ENCODE measurements around the gene MGAT4A. TPM values are rescaled to one million over a fixed set of nuclear protein-coding genes. Genes with fewer than 3 reads are reported as not detected.

Gene MGAT4A
- total and polyA plus RNA-seq, 2 of the 8 experiments (the other 6 are each of a cell fraction or from before 2014, with no cell fraction given), result 1.4 to 7.7 TPM

DNA sequence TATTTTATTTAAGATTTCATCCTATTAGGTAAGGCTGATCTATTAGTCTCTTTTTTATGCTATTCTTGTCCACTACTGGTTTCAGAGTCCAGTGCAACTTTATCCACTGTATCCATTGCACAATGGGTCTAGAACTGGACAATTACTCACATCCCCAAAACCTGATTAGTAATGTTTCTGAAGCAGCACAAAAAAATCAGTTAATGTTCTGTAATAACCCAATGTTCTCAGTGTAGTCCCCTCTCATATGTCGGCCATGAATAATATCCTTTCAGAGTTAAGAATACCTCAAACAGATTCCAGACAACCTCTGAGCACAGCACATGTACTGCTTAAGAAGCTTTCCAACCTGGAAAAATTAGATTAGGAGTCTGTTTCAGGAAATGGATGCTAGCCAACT is 29.7 kb downstream of the MGAT4A start:
- H3K56ac ChIP-seq (replicated peaks; ENCODE audit: insufficient read length, low read depth, low read length), result no peak overlapping the region
- H3K9ac ChIP-seq (replicated peaks in 1 of 4; ENCODE audit: extremely low read depth in 1 of 4, low read depth in 3 of 4, low read length in 3 of 4), result no peak overlapping the region
- 90% methylated on average over 1 of the region's 1 CpG; no CpG with 5 or more reads in 1 of the 2 experiments for WGBS, 2 experiments (ENCODE audit: extremely low coverage in 1 of 2, insufficient coverage in 1 of 2, insufficient read length in 1 of 2, insufficient replicate concordance in 2 of 2, low coverage in 1 of 2, low lambda C conversion rate in 2 of 2, missing lambda C conversion rate in 1 of 2)
- no peak overlapping the region for H3K4me2 ChIP-seq (ENCODE audit: insufficient read depth in 1 of 2, low read depth in 2 of 2, low read length in 2 of 2)
- H3K4ac ChIP-seq (replicated peaks; ENCODE audit: insufficient read length, low read depth, low read length), result no peak overlapping the region
- no peak overlapping the region for H2BK12ac ChIP-seq (ENCODE audit: low read depth, low read length)
- FAIRE-seq, result no peak
- H3K9me3 ChIP-seq (ENCODE audit: insufficient read depth in 2 of 2, low read depth in 1 of 2, low read length in 1 of 2), result no peaks in the 10 kb centered on the region
- H4K91ac ChIP-seq (replicated peaks; ENCODE audit: insufficient read length, low read length), result no peak overlapping the region
- no peaks in the 10 kb centered on the region for H3K79me1 ChIP-seq (ENCODE audit: low read depth, low read length)
- no peaks in the 10 kb centered on the region for H4K20me1 ChIP-seq (replicated peaks in 1 of 2; ENCODE audit: control insufficient read depth in 1 of 2, insufficient read depth in 2 of 2, low read length in 2 of 2)
- H2BK120ac ChIP-seq (replicated peaks; ENCODE audit: low read depth, low read length), result no peak overlapping the region
- DNase-seq (ENCODE audit: low read depth in 1 of 2, low spot score in 2 of 2), result no peak
- H2AFZ ChIP-seq (ENCODE audit: low read length), result no peak overlapping the region
- H3K14ac ChIP-seq (ENCODE audit: insufficient read length), result no peak overlapping the region
- no peak overlapping the region for H3K27ac ChIP-seq (ENCODE audit: low read depth, low read length)
- CTCF ChIA-PET (ENCODE audit: partially characterized antibody), result interaction anchor here (0.6 kb wide), 1 partner anchor 28 kb away, joined by 3 read pairs; no protein-coding TSS in a partner anchor
- no peak overlapping the region for H2AK5ac ChIP-seq (ENCODE audit: low read depth, low read length)
- no peaks in the 10 kb centered on the region for H3K23me2 ChIP-seq (ENCODE audit: low read depth, low read length)
- H3K4me3 ChIP-seq (ENCODE audit: extremely low read depth in 1 of 4, insufficient read depth in 2 of 4, low read depth in 3 of 4, low read length in 4 of 4), result no peak overlapping the region
- H3K4me1 ChIP-seq (replicated peaks in 1 of 4; ENCODE audit: control insufficient read depth in 3 of 4, insufficient read depth in 4 of 4, low read length in 3 of 4), result no peaks in the 10 kb centered on the region
- H3K18ac ChIP-seq (ENCODE audit: extremely low read depth, low read length), result no peak overlapping the region
- POLR2A ChIA-PET (ENCODE audit: partially characterized antibody), result no interaction called here
- no peak overlapping the region for H2BK15ac ChIP-seq (ENCODE audit: low read length)
- H3K79me2 ChIP-seq (ENCODE audit: control insufficient read depth in 1 of 2, insufficient read depth in 2 of 2, low read length in 2 of 2), result no peaks in the 10 kb centered on the region
- no peak overlapping the region for H4K5ac ChIP-seq (ENCODE audit: insufficient read length, low read depth, low read length)
- no peak overlapping the region for H3K23ac ChIP-seq (ENCODE audit: insufficient read length)
- H3K36me3 ChIP-seq (ENCODE audit: control insufficient read depth in 2 of 4, insufficient read depth in 4 of 4, low read length in 3 of 4), result no peaks in the 10 kb centered on the region
- H2BK5ac ChIP-seq (ENCODE audit: low read depth, low read length), result no peak overlapping the region
- no peak overlapping the region for H2BK20ac ChIP-seq (ENCODE audit: low read length)
- no peak overlapping the region for H4K8ac ChIP-seq (ENCODE audit: extremely low read depth, insufficient read depth, low read length)
- H3K27me3 ChIP-seq (replicated peaks in 1 of 4; ENCODE audit: control insufficient read depth in 3 of 4, extremely low read depth in 1 of 4, insufficient read depth in 3 of 4, low read length in 3 of 4), result no peaks in the 10 kb centered on the region
- TF ChIP-seq HDAC2 (IDR thresholded peaks at IDR 0.05; ENCODE audit: borderline replicate concordance in 1 of 2, low read depth in 2 of 2, low read length in 2 of 2) (no peak), GTF2F1 (IDR thresholded peaks at IDR 0.05; ENCODE audit: borderline replicate concordance, low read depth, low read length) (no peak), CBX5 (IDR thresholded peaks at IDR 0.05; ENCODE audit: low read depth, low read length) (no peak), NRF1 (IDR thresholded peaks at IDR 0.05; ENCODE audit: low read depth, low read length) (no peak), NANOG (IDR thresholded peaks at IDR 0.05; ENCODE audit: insufficient read depth, low read depth, low read length, poor library complexity, severe bottlenecking) (no peak), TEAD4 (IDR thresholded peaks at IDR 0.05; ENCODE audit: low read depth, low read length) (no peak), CHD2 (IDR thresholded peaks at IDR 0.05; ENCODE audit: low read length) (no peak), CBX8 (IDR thresholded peaks at IDR 0.05; ENCODE audit: borderline replicate concordance, low read depth, low read length) (no peak), SIRT6 (IDR thresholded peaks at IDR 0.05; ENCODE audit: low read length) (no peak), SP4 (IDR thresholded peaks at IDR 0.05; ENCODE audit: low read length) (no peak), SRF (IDR thresholded peaks at IDR 0.05; ENCODE audit: low read depth, low read length) (no peak), CREB1 (IDR thresholded peaks at IDR 0.05) (no peak)
- TF ChIP-seq, protein P1, sequence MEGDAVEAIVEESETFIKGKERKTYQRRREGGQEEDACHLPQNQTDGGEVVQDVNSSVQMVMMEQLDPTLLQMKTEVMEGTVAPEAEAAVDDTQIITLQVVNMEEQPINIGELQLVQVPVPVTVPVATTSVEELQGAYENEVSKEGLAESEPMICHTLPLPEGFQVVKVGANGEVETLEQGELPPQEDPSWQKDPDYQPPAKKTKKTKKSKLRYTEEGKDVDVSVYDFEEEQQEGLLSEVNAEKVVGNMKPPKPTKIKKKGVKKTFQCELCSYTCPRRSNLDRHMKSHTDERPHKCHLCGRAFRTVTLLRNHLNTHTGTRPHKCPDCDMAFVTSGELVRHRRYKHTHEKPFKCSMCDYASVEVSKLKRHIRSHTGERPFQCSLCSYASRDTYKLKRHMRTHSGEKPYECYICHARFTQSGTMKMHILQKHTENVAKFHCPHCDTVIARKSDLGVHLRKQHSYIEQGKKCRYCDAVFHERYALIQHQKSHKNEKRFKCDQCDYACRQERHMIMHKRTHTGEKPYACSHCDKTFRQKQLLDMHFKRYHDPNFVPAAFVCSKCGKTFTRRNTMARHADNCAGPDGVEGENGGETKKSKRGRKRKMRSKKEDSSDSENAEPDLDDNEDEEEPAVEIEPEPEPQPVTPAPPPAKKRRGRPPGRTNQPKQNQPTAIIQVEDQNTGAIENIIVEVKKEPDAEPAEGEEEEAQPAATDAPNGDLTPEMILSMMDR (IDR thresholded peaks at IDR 0.05; ENCODE audit: control extremely low read depth in 1 of 3, insufficient read depth in 1 of 3, low read depth in 1 of 3, low read length in 3 of 3), result no peak

Data from H1 (cell line).